ENCODE data around the gene RIMKLB. TPM values are rescaled to one million over a fixed set of nuclear protein-coding genes. Genes with fewer than 3 reads are reported as not detected.
"Not testable (repeated sequence)": the region's sequence is repeated elsewhere in the genome, so short reads cannot be mapped to it uniquely, and the experiment has no call there.

The RIMKLB gene
- polyA plus RNA-seq, 2 of the 4 experiments (the other 2 are of a cell fraction): 21.0 to 43.8 TPM

DNA sequence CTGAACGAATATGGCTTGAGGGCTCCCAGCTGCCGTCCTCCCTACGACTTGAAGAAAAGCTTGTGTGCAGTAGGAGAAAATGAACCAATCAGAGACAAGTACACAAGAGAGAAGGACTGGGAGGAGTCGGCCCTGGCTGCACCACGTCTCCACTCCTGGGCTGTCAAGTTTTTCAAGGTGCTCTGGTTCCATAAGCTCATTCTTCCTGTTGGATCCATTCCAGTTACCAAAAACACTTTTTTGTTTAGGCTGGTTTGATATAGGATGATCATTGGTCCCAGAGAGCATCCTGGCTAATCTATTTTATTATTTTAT is 121.8 kb downstream of the RIMKLB start:
- Histone ChIP-seq H3K9me3 (no peaks in the 10 kb centered on the region), H3K4me3 (no peak overlapping the region), H3K27ac (no peak overlapping the region), H3K4me2 (no peak overlapping the region), H3K4me1 (no peaks in the 10 kb centered on the region)
- no peak for FAIRE-seq
- ATAC-seq: peak in 1 of 2 experiments; percentile 46; a peak in 2 of 6 replicates
- 35% methylated on average over 5 of the region's 5 CpGs for WGBS (ENCODE audit: missing lambda C conversion rate)
- peak in 1 of 2 experiments; percentile 11 for DNase-seq (ENCODE audit: low read depth in 1 of 2, low spot score in 1 of 2)
- CTCF ChIA-PET: interaction anchor here (2.2 kb wide), 1 partner anchor 71 kb away, joined by 6 read pairs; no protein-coding TSS in a partner anchor
- TF ChIP-seq CBX8 (IDR thresholded peaks at IDR 0.05) (no peak), EP300 (IDR thresholded peaks at IDR 0.05) (no peak)
- TF ChIP-seq, protein P1, sequence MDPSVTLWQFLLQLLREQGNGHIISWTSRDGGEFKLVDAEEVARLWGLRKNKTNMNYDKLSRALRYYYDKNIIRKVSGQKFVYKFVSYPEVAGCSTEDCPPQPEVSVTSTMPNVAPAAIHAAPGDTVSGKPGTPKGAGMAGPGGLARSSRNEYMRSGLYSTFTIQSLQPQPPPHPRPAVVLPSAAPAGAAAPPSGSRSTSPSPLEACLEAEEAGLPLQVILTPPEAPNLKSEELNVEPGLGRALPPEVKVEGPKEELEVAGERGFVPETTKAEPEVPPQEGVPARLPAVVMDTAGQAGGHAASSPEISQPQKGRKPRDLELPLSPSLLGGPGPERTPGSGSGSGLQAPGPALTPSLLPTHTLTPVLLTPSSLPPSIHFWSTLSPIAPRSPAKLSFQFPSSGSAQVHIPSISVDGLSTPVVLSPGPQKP (IDR thresholded peaks at IDR 0.05; ENCODE audit: low read depth, low read length): no peak
- POLR2A ChIA-PET: no interaction called here

- H3K4me3 ChIP-seq; H3K4me1 ChIP-seq; H3K4me2 ChIP-seq; FAIRE-seq; DNase-seq (ENCODE audit: low read depth in 1 of 2, low spot score in 1 of 2); POLR2A ChIA-PET; ATAC-seq; H3K9me3 ChIP-seq; H3K27ac ChIP-seq: not testable (repeated sequence)
- 51% methylated on average over 7 of the region's 8 CpGs for WGBS (ENCODE audit: missing lambda C conversion rate)
- CTCF ChIA-PET: interaction anchor here (0.6 kb wide), 2 partner anchors 30 to 163 kb away, joined by 3 to 5 read pairs; no protein-coding TSS in a partner anchor
Measured at GRCh38 chr12:8820676-8821407, 123.1 kb downstream of the RIMKLB start.

- no peak overlapping the region for H3K27ac ChIP-seq
- 38% methylated on average over 3 of the region's 3 CpGs for WGBS (ENCODE audit: missing lambda C conversion rate)
- ChIA-PET CTCF (interaction anchor here (0.7 to 1.0 kb wide), 4 partner anchors 23 to 124 kb away, joined by 3 read pairs; no protein-coding TSS in a partner anchor), POLR2A (no interaction called here)
- DNase-seq (ENCODE audit: low read depth in 1 of 2, low spot score in 1 of 2) (no peak), ATAC-seq (no peak), FAIRE-seq (no peak)
- TF ChIP-seq RCOR1 (IDR thresholded peaks at IDR 0.05; ENCODE audit: low read depth, low read length) (no peak), SMC3 (IDR thresholded peaks at IDR 0.05) (no peak), ZC3H11A (IDR thresholded peaks at IDR 0.05) (no peak), HOXB13 (CRISPR knock-in tag; IDR thresholded peaks at IDR 0.05; ENCODE audit: low read depth) (no peak), HDAC2 (IDR thresholded peaks at IDR 0.05) (no peak), HEYL (CRISPR knock-in tag; IDR thresholded peaks at IDR 0.05) (no peak), CHD2 (IDR thresholded peaks at IDR 0.05; ENCODE audit: low read length, partially characterized antibody) (no peak), FOXS1 (CRISPR knock-in tag; IDR thresholded peaks at IDR 0.05) (no peak), HES2 (IDR thresholded peaks at IDR 0.05) (no peak), EP300 (IDR thresholded peaks at IDR 0.05) (no peak), MYC (IDR thresholded peaks at IDR 0.05; ENCODE audit: borderline replicate concordance, low read length) (no peak), EHF (CRISPR knock-in tag; IDR thresholded peaks at IDR 0.05) (no peak), RFX5 (IDR thresholded peaks at IDR 0.05) (no peak), FOSB (CRISPR knock-in tag; IDR thresholded peaks at IDR 0.05) (no peak)
- no peak overlapping the region for H3K4me3 ChIP-seq
- no peak overlapping the region for H3K4me2 ChIP-seq
- H3K9me3 ChIP-seq: peaks cover 13% of the 10 kb centered on the region; the same call in 2 of the 3 replicates
- no peaks in the 10 kb centered on the region for H3K4me1 ChIP-seq
Measured at GRCh38 chr12:8821591-8821990, 123.8 kb downstream of the RIMKLB start.

DNA sequence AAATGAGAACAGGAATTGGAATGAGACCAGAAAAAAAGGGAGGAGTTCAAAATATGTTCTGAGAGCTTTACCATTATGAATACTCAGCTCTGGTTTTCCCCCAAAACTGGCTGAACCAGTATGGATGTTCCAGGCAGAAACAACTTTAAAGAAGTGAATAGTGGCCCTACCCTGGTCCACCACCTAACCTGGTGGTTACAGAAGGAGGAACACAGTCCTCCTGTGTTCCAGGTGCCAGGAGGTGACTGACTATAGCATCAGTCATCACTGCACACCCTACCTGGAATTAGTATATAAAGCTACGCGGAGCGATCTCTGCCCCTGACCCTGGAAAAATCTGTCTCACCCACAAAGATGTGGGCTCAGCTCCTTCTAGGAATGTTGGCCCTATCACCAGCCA is 124.5 kb downstream of the RIMKLB start, which contains the start of gene A2ML1:
TSS of gene A2ML1 (plus strand) at position 324 of the 400 bp plus-strand sequence. CDS start at position 355, 31 bp downstream.
- 97% methylated on average over 3 of the region's 3 CpGs for WGBS (ENCODE audit: missing lambda C conversion rate)
- no peaks in the 10 kb centered on the region for H3K4me1 ChIP-seq
- H3K4me2 ChIP-seq: no peak within 1 kb of the TSS
- no peak for DNase-seq (ENCODE audit: low read depth in 1 of 2, low spot score in 1 of 2)
- no peak for ATAC-seq
- no peak within 1 kb of the TSS for H3K4me3 ChIP-seq
- H3K9me3 ChIP-seq: peaks cover 13% of the 10 kb centered on the region; the same call in 2 of the 3 replicates
- CTCF ChIA-PET: interaction anchor here (0.7 to 1.0 kb wide), 5 partner anchors 23 to 140 kb away, joined by 3 read pairs; no protein-coding TSS in a partner anchor
- H3K27ac ChIP-seq: no peak within 1 kb of the TSS
- POLR2A ChIA-PET: no interaction called here
- no peak for FAIRE-seq
- no peak for TF ChIP-seq CBX2 (IDR thresholded peaks at IDR 0.05; ENCODE audit: borderline replicate concordance, low read depth)
- no peak for TF ChIP-seq REST (IDR thresholded peaks at IDR 0.05)
- no peak for TF ChIP-seq CHD4 (IDR thresholded peaks at IDR 0.05; ENCODE audit: borderline replicate concordance)
- no peak for TF ChIP-seq MAFK (IDR thresholded peaks at IDR 0.05; ENCODE audit: partially characterized antibody)
- TF ChIP-seq ESRRA (IDR thresholded peaks at IDR 0.05; ENCODE audit: borderline replicate concordance, low read length): no peak
- TF ChIP-seq POLR2AphosphoS2 (conservative IDR thresholded peaks at IDR 0.05; ENCODE audit: low read length): no peak
- TF ChIP-seq CTCF (IDR thresholded peaks at IDR 0.05): no peak
- TF ChIP-seq FOSL2 (IDR thresholded peaks at IDR 0.05): no peak
- TF ChIP-seq FOSL2 (CRISPR knock-in tag; IDR thresholded peaks at IDR 0.05): no peak
- no peak for TF ChIP-seq NFE2L2 (conservative IDR thresholded peaks at IDR 0.05; ENCODE audit: low read length)

All from A549 (cell line).